Measurements from ENCODE around the gene SDHC.

Gene SDHC

GRCh38 chr1:161273402-161273801 lies 40.8 kb upstream of the SDHC start:
- no peak overlapping the region for H3K4me3 ChIP-seq (ENCODE audit: severe bottlenecking)
- no peaks in the 10 kb centered on the region for H3K4me1 ChIP-seq (ENCODE audit: insufficient read depth, poor library complexity, severe bottlenecking)
- H3K9me3 ChIP-seq (ENCODE audit: severe bottlenecking): no peaks in the 10 kb centered on the region
- H3K27me3 ChIP-seq (ENCODE audit: insufficient read depth, poor library complexity, severe bottlenecking): peaks cover 5% of the 10 kb centered on the region
- TF ChIP-seq CTCF (IDR thresholded peaks at IDR 0.05; ENCODE audit: poor library complexity, severe bottlenecking): no peak
- no peak for DNase-seq (ENCODE audit: low spot score)
- H3K36me3 ChIP-seq (ENCODE audit: low read depth): no peaks in the 10 kb centered on the region
- no peak overlapping the region for H3K27ac ChIP-seq (ENCODE audit: poor library complexity, severe bottlenecking)
- ATAC-seq (ENCODE audit: low read depth): no peak

- no peak for ATAC-seq (ENCODE audit: low read depth)
- no peak overlapping the region for H3K27ac ChIP-seq (ENCODE audit: poor library complexity, severe bottlenecking)
- H3K9me3 ChIP-seq (ENCODE audit: severe bottlenecking): no peaks in the 10 kb centered on the region
- H3K36me3 ChIP-seq (ENCODE audit: low read depth): no peaks in the 10 kb centered on the region
- no peak overlapping the region for H3K4me3 ChIP-seq (ENCODE audit: severe bottlenecking)
- no peak for DNase-seq (ENCODE audit: low spot score)
- TF ChIP-seq CTCF (IDR thresholded peaks at IDR 0.05; ENCODE audit: poor library complexity, severe bottlenecking): no peak
- peaks cover 5% of the 10 kb centered on the region for H3K27me3 ChIP-seq (ENCODE audit: insufficient read depth, poor library complexity, severe bottlenecking)
- H3K4me1 ChIP-seq (ENCODE audit: insufficient read depth, poor library complexity, severe bottlenecking): no peaks in the 10 kb centered on the region
Observed at GRCh38 chr1:161274874-161275273, 39.3 kb upstream of the SDHC start.

GRCh38 chr1:161282991-161283390 lies 31.2 kb upstream of the SDHC start:
- H3K27me3 ChIP-seq (ENCODE audit: insufficient read depth, poor library complexity, severe bottlenecking): no peaks in the 10 kb centered on the region
- H3K4me1 ChIP-seq (ENCODE audit: insufficient read depth, poor library complexity, severe bottlenecking): no peaks in the 10 kb centered on the region
- no peak for TF ChIP-seq CTCF (IDR thresholded peaks at IDR 0.05; ENCODE audit: poor library complexity, severe bottlenecking)
- H3K9me3 ChIP-seq (ENCODE audit: severe bottlenecking): no peaks in the 10 kb centered on the region
- H3K27ac ChIP-seq (ENCODE audit: poor library complexity, severe bottlenecking): no peak overlapping the region
- no peaks in the 10 kb centered on the region for H3K36me3 ChIP-seq (ENCODE audit: low read depth)
- H3K4me3 ChIP-seq (ENCODE audit: severe bottlenecking): no peak overlapping the region
- ATAC-seq (ENCODE audit: low read depth) (no peak), DNase-seq (ENCODE audit: low spot score) (no peak)

- no peak for DNase-seq (ENCODE audit: low spot score)
- Histone ChIP-seq H3K36me3 (ENCODE audit: low read depth) (no peaks in the 10 kb centered on the region), H3K9me3 (ENCODE audit: severe bottlenecking) (no peaks in the 10 kb centered on the region), H3K27me3 (ENCODE audit: insufficient read depth, poor library complexity, severe bottlenecking) (no peaks in the 10 kb centered on the region), H3K4me1 (ENCODE audit: insufficient read depth, poor library complexity, severe bottlenecking) (no peaks in the 10 kb centered on the region), H3K27ac (ENCODE audit: poor library complexity, severe bottlenecking) (no peak overlapping the region), H3K4me3 (ENCODE audit: severe bottlenecking) (no peak overlapping the region)
- no peak for ATAC-seq (ENCODE audit: low read depth)
- TF ChIP-seq CTCF (IDR thresholded peaks at IDR 0.05; ENCODE audit: poor library complexity, severe bottlenecking): no peak
Observed at GRCh38 chr1:161285113-161285512, 29.1 kb upstream of the SDHC start.

- H3K4me3 ChIP-seq (ENCODE audit: severe bottlenecking): no peak overlapping the region
- H3K9me3 ChIP-seq (ENCODE audit: severe bottlenecking): no peaks in the 10 kb centered on the region
- no peaks in the 10 kb centered on the region for H3K36me3 ChIP-seq (ENCODE audit: low read depth)
- TF ChIP-seq CTCF (IDR thresholded peaks at IDR 0.05; ENCODE audit: poor library complexity, severe bottlenecking): no peak
- H3K4me1 ChIP-seq (ENCODE audit: insufficient read depth, poor library complexity, severe bottlenecking): no peaks in the 10 kb centered on the region
- H3K27me3 ChIP-seq (ENCODE audit: insufficient read depth, poor library complexity, severe bottlenecking): no peaks in the 10 kb centered on the region
- H3K27ac ChIP-seq (ENCODE audit: poor library complexity, severe bottlenecking): no peak overlapping the region
- ATAC-seq (ENCODE audit: low read depth) (no peak), DNase-seq (ENCODE audit: low spot score) (no peak)
Observed at GRCh38 chr1:161285521-161285920, 28.7 kb upstream of the SDHC start.

Measured in RWPE2 (cell line).